Measurements from ENCODE around the gene ZNF423.

- no peak for TF ChIP-seq CTCF (IDR thresholded peaks at IDR 0.05)
- no peak for TF ChIP-seq POLR2A (IDR thresholded peaks at IDR 0.05)
Observed at GRCh38 chr16:49521734-49522325, 334.1 kb downstream of the ZNF423 start.

Data from right lobe of liver (tissue), 4 donors.